NCI-H1694 treated with DMSO at 0.1 percent for 48 hours (cell line): ENCODE measurements around the gene C1QTNF1.
"Not testable (repeated sequence)": the region's sequence is repeated elsewhere in the genome, so short reads cannot be mapped to it uniquely, and the experiment has no call there.

Source experiments
- DNase-seq: peaks from one replicate; lab custom pipeline; 2025; lab: John Stamatoyannopoulos, UW

C1QTNF1 gene

GRCh38 chr17:79024901-79025737, 1.1 kb downstream of the C1QTNF1 start:
- no peak for DNase-seq

GRCh38 chr17:79026376-79027273, 2.7 kb downstream of the C1QTNF1 start:
- DNase-seq: no peak

- DNase-seq: no peak
Measured at GRCh38 chr17:79027274-79027924, 3.4 kb downstream of the C1QTNF1 start.

GRCh38 chr17:79027925-79028491, 4.0 kb downstream of the C1QTNF1 start:
- no peak for DNase-seq

GRCh38 chr17:79028496-79029326, 4.7 kb downstream of the C1QTNF1 start:
- DNase-seq: peak; percentile 35

- DNase-seq: no peak
Measured at GRCh38 chr17:79029327-79030009, 5.5 kb downstream of the C1QTNF1 start.

GRCh38 chr17:79030636-79031035, 6.7 kb downstream of the C1QTNF1 start:
- not testable (repeated sequence) for DNase-seq

- DNase-seq: peak; percentile 28
Measured at GRCh38 chr17:79031996-79032875, 8.3 kb downstream of the C1QTNF1 start.

GRCh38 chr17:79033046-79033616, 9.2 kb downstream of the C1QTNF1 start:
- DNase-seq: no peak

- peak; percentile 79 for DNase-seq
Measured at GRCh38 chr17:79033741-79034501, 10.0 kb downstream of the C1QTNF1 start.

GRCh38 chr17:79034931-79035485, 11.0 kb downstream of the C1QTNF1 start:
- no peak for DNase-seq

- DNase-seq: no peak
Measured at GRCh38 chr17:79035686-79036085, 11.7 kb downstream of the C1QTNF1 start.

- no peak for DNase-seq
Measured at GRCh38 chr17:79036181-79036580, 12.2 kb downstream of the C1QTNF1 start.

- DNase-seq: no peak
Measured at GRCh38 chr17:79036596-79036995, 12.6 kb downstream of the C1QTNF1 start.

GRCh38 chr17:79038545-79039135, 14.7 kb downstream of the C1QTNF1 start:
- no peak for DNase-seq

GRCh38 chr17:79039171-79039570, 15.2 kb downstream of the C1QTNF1 start:
- DNase-seq: no peak

- DNase-seq: no peak
Measured at GRCh38 chr17:79039886-79040285, 15.9 kb downstream of the C1QTNF1 start.
